CD4-positive, alpha-beta T cell treated with Interleukin-1 beta for 1 hour (primary cell): ENCODE data around the gene CCDC33.

Source experiments
- DNase-seq, 2 donors: peaks; one replicate each; pipeline ENCODE4 v3.0.0-alpha.2; 2020 to 2022

Gene CCDC33

DNA sequence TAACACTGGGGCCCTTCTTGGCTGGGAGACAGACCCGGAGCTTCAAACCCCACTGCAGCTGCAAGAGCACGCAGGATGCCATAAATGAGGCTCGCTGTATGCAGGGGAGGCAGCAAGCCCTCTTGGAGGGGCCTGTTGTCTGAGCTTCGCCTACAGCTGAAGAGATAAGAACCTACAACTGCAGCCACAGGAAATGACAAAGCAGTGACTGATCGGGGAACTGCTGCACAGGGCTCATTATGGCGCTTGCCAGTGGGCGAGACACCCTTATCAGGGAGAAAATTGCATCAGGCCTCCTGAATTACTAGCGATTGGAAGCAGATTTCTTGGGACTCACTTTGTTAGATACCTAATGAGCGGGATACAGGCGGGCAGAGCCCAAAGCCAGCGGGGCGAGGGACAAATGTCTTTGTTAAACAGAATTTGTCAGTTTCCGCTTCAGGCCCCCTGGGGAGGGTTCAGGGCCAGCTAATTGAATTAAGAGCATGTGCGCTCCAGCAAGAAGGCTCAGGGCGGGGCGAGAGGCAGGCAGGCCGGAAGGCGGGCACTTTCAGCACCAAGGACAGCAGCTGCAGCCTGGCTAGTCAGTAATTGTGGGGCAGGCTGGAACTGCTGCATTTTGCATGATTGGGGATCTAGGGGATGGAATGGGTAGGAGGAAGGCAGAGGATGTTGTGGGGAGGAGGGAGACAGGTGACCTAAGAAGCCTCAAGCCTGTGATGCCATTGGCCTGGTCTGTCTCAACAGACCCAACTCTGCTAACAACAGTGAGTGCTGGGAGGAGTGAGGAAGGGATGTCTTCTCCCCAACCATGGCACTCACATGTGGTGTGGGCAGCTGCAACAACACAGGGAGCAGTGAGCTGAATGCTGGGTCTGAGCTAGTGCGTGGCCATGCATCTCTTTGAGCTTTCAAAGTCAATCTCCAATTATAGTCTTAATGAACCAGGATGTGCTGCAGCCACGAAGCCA lies 55.3 kb downstream of the CCDC33 start:
- peak; percentile 30 to 41 for DNase-seq

GRCh38 chr15:74293021-74293810 lies 57.1 kb downstream of the CCDC33 start:
- no peak for DNase-seq

GRCh38 chr15:74294010-74294409 lies 57.9 kb downstream of the CCDC33 start:
- no peak for DNase-seq

- DNase-seq = no peak
Measured at GRCh38 chr15:74295800-74296199, 59.7 kb downstream of the CCDC33 start.

DNA sequence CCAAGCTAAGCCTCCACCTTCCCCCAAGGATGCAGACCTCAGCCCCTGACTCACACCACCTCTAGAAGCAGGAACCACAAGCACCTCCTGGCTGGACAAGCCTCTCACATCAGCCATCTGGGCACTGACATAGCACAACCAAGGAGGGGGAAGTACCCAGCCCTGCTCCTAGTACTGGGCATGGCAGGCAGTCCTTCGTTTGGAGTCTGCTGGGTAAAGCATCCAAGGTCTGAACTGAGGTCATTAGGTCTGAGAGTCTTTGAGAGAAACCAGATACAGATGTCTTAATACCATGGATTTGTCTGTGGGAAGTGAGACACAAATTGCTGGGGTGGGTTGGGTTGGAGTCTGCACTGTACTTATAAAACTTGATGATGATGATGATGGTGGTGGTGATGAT lies 61.8 kb downstream of the CCDC33 start:
- DNase-seq = no peak

- no peak for DNase-seq
Measured at GRCh38 chr15:74300057-74300795, 64.1 kb downstream of the CCDC33 start.

GRCh38 chr15:74301583-74302361 lies 65.6 kb downstream of the CCDC33 start:
- no peak for DNase-seq

DNA sequence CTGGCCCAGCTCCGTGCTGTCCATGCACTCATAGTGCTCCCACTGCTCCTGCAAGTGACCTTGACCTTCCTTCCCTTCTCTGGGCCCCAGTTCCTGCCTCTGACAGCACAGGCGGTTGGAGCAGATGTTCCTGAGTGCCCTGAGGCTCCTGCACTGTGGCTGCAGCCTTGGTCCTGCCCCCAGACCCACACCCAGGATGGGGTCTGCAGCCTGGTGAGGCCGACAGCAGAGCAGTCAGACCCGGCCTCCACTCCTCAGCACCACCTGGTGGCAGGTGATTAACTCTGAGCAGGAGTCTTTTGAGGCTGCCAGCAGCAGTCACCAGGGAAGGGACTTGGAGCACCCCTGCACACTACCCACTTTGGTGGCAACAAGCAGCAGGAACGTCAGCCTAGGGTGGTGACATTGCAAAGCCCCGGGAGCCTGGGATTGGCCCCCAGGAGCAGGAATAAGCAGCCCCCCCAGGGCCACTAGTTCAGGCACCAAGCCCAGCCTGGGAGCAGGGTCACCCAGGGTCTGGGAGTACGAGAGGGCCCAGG lies 66.8 kb downstream of the CCDC33 start:
- DNase-seq = peak; percentile 10 to 24

DNA sequence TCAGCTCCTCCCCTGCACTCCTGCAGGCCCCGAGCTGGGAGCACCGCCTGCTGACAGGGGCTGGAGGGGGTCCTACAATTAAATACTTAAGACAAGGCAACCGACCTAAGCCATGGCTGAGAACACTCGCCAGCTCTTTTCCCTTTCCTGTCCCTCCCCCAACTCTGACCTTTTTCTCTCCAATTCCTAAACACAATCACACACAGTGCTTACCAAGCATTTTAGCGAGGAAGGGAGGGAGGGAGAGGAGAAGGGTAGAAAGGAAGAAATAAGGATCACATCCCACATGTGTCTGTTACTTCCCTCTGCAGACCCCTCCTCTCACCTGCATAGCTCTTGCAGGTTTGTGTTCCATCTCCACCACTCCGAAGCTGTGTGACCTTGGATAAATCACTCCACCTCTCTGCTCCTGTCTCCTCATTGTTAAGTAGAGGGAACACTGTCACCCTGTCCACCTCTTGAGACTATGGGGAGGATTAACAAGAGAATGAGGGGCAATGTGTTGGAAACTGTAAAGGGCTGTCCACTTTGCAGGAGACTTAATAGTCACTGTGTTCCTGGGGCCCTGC lies 67.7 kb downstream of the CCDC33 start:
- DNase-seq = no peak

DNA sequence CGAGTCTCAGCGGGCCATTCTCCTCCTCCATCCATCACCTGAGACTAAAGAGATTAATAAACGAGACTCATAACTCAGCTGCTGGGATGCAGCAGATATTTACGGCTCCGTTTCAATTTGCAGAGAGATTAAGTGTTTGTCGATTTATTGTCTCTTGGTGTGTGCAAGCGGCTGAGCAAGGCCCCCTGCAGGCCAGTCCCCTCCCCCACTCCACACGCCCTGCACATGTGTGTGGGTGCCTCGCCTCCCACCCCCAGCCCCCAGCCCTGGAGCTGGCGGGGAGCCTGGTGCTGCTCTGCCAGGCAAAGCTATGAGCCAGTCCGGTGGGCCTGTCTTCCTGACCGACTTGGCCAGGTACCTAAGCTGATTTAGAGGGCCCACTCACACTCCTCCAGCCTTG lies 68.3 kb downstream of the CCDC33 start:
- DNase-seq = no peak

DNA sequence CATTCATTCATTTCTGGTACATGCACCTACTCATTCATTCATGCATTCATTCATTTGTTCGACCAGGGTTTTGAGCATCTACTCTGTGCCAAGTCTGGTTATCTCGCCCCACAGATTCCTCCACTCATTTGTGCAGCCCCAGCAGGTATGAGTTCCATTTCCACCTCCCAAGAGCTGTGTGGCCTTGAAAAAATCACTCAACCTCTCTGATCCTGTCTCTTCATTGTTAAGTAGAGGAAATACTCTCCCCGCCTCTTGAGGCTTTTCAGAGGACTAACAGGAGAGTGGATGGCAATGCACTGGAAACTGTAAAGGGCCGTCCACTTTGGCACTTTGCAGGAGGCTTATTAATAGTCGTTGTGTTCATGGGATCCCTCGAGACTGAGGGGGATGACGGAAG lies 69.6 kb downstream of the CCDC33 start:
- no peak for DNase-seq

DNA sequence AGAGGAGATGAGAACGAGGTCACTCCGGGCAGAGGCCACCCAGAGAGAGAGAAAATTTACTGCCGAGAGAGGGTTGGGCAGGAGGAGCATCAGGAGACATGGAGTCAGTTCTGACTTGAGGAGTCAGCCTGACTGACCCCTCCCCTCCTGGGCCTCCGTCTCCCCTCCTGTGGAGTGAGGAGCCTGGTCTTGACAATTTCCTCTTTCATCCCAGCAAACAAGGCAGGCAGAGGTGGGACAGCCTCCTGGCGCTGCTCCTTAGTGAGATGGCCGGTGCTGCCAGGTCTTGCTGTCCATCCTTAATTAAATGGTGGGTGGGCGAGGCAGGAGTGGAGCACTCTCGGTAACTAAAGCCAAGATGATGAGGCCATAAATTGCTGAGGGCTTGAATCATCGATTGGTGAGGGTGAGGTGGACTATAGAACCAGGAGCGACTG lies 70.7 kb downstream of the CCDC33 start:
- DNase-seq = no peak

GRCh38 chr15:74307827-74308811 lies 72.0 kb downstream of the CCDC33 start:
- DNase-seq = peak; percentile 7 to 26

DNA sequence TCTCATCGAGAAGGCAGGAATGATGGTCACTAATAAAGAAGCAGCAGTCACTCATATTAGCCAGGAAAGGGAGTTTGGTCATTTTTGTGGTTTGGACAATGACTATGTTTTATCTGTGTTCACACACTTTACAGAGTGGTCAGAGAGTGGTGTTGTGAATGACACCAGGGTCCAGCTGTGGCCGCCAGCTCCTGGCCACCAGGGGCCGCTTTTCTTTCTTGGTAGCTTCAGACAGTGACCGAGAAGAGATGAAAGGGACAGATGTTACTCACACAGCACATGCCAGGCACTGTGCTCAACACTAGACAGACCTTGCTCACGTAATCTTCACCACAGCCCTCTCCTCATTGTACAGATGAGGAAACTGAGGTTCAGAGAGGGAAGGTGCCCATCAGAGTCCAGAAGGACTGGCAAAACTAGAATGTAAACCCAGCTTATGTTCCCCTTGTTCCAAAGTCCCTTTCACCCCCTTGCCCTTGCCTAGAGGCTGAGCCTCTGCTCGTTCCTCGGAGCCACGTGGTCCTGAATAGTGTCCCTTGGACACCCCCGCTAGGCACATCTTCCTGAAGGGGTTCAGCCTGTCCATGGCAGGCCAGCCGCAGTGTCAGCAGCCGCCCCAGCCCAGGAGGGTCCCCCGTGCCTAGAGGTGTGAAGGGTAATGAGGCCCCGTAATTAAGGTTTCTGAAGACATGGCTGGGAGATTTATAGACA lies 75.8 kb downstream of the CCDC33 start:
- no peak for DNase-seq

DNA sequence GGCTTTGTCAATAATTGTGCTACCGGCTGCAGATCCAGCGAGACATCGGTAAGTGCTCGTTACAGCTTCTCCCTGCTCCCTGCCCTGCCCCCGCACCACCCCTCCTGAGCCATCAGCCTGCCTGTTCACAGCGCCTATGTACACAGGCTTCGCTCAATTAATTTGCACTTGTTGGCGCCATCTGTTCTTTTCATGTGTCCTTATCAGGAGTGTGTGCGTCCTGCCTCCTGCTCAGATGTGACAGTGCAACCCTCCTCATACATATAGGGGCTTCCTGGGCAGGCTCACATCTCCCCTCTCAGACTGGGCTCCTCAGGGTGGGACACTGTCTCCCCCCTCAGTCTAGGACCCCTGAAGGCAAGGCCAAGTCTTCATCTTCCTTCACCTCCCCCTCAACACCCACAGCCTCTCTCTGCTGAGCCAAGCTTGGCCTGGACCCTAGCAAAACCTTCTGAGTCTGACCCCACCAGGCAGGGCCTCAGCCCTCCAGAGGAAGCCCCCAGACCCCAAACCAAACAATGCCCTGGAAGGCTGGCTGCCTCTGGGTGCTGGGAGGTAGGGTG lies 76.4 kb downstream of the CCDC33 start:
- DNase-seq = no peak

- no peak for DNase-seq
Measured at GRCh38 chr15:74313889-74314288, 77.8 kb downstream of the CCDC33 start.

DNA sequence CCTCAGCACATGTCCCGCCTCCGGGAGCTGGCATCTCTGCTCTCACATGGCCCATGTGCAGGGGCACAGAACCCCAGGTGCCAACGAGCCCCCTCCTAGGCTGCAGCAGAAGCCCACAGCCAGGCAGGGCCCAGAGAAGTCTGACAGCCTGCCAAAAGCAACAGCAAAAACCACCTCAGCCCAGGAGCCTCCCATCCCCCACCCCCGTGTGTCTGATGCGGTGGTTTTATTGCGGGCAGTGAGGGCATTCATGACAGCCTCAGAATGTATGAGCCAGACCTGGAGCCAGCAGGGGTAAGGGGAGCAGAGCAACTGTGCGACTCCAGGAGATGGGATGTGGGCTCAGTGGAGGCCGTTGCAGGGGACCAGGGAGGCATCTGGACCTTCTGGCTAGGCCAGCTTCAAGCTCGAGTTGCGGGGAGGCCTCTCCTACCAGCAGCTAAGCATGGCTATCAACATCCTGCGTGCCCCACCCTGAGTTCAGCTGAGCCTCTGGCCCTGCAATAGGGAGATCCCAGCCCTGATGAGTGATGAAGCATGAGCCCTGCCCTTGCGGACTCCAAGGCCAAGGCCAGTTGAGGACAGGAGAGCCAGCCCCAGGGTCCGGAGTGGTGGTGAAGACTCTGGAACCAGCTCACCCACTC lies 78.8 kb downstream of the CCDC33 start:
- DNase-seq = peak in 1 of 2 donors; percentile 3

- no peak for DNase-seq
Measured at GRCh38 chr15:74315626-74316025, 79.5 kb downstream of the CCDC33 start.

DNA sequence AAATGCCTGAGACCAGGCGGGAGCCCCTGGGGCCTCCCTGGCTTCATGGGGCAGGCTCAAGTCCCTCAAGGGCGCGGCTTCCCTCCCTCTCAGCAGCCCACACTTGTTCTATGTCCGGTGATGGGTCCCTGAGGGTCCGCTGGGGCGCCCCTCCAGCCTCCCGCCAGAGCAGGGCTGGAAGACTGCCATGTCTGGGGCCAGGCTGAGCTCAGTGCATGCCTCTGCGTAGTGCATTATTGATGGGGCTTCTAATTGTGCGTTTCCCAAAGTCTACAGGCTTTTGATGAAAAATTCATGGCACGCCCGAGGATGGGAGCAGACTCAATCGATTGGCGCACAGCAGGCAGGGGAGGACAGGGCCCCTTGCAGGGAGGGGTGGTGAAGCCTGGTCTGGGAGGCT lies 80.0 kb downstream of the CCDC33 start:
- DNase-seq = no peak
